Mesothelial cell of epicardium (in vitro differentiated cells): ENCODE results near the gene ITM2A. TPM values are rescaled to one million over a fixed set of nuclear protein-coding genes. Genes with fewer than 3 reads are reported as not detected.

ENCODE experiments used
- DNase-seq, 2 experiments: peaks; one replicate each; pipeline ENCODE4 v3.0.0; 2021; ENCODE audit warnings: low spot score in 2 of 2; ENCODE audit not compliant: unreplicated experiment in 2 of 2
- H3K27ac Mint-ChIP-seq: 2 replicates; pipeline ENCODE4 v1.8.0; 2021; ENCODE audit warnings: mixed read lengths
- H3K27me3 Mint-ChIP-seq: 2 replicates; pipeline ENCODE4 v1.8.0; 2021; ENCODE audit warnings: low read depth, mixed read lengths
- H3K36me3 Mint-ChIP-seq: 2 replicates; pipeline ENCODE4 v1.8.0; 2021; ENCODE audit warnings: mixed read lengths
- H3K4me1 Mint-ChIP-seq: 2 replicates; pipeline ENCODE4 v1.8.0; 2021; ENCODE audit warnings: mixed read lengths
- H3K4me3 Mint-ChIP-seq: 2 replicates; pipeline ENCODE4 v1.8.0; 2021; ENCODE audit warnings: mild to moderate bottlenecking, moderate library complexity, mixed read lengths
- H3K9me3 Mint-ChIP-seq: 2 replicates; pipeline ENCODE4 v1.8.0; 2021; ENCODE audit warnings: mixed read lengths
- total RNA-seq: library from RNA; stranded (reverse); gene quantifications from 3 replicates; pipeline ENCODE4 v1.2.1, GENCODE V29; 2021
- TF ChIP-seq, protein P1 (sequence below): fragments of 200-600 bp; sonication (generic); IDR thresholded peaks from one replicate; pipeline ENCODE4 v1.5.0; 2021; ENCODE audit warnings: antibody characterized with exemption; ENCODE audit not compliant: unreplicated experiment

ITM2A gene
- total RNA-seq, 1 donor from 2014 or later: 5.3 TPM

- Mint-ChIP-seq H3K27me3 (no peaks in the 10 kb centered on the region), H3K4me1 (no peaks in the 10 kb centered on the region), H3K27ac (no peak overlapping the region), H3K4me3 (no peak overlapping the region), H3K36me3 (no peaks in the 10 kb centered on the region), H3K9me3 (peaks cover 29% of the 10 kb centered on the region)
- TF ChIP-seq, protein P1, sequence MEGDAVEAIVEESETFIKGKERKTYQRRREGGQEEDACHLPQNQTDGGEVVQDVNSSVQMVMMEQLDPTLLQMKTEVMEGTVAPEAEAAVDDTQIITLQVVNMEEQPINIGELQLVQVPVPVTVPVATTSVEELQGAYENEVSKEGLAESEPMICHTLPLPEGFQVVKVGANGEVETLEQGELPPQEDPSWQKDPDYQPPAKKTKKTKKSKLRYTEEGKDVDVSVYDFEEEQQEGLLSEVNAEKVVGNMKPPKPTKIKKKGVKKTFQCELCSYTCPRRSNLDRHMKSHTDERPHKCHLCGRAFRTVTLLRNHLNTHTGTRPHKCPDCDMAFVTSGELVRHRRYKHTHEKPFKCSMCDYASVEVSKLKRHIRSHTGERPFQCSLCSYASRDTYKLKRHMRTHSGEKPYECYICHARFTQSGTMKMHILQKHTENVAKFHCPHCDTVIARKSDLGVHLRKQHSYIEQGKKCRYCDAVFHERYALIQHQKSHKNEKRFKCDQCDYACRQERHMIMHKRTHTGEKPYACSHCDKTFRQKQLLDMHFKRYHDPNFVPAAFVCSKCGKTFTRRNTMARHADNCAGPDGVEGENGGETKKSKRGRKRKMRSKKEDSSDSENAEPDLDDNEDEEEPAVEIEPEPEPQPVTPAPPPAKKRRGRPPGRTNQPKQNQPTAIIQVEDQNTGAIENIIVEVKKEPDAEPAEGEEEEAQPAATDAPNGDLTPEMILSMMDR: no peak
- DNase-seq: no peak
Observed at GRCh38 chrX:79409657-79410056, 42.5 kb upstream of the ITM2A start.

GRCh38 chrX:79408623-79409322 lies 41.6 kb upstream of the ITM2A start:
- H3K4me3 Mint-ChIP-seq: no peak overlapping the region

GRCh38 chrX:79400623-79401022 lies 33.5 kb upstream of the ITM2A start:
- no peaks in the 10 kb centered on the region for H3K36me3 Mint-ChIP-seq

More at GRCh38 chrX:79408623-79409322, 41.6 kb upstream of the ITM2A start:
- no peaks in the 10 kb centered on the region for H3K27me3 Mint-ChIP-seq
- DNase-seq: no peak
- TF ChIP-seq, protein P1: no peak
- no peaks in the 10 kb centered on the region for H3K4me1 Mint-ChIP-seq
- H3K36me3 Mint-ChIP-seq: no peaks in the 10 kb centered on the region
- no peak overlapping the region for H3K27ac Mint-ChIP-seq
- peaks cover 34% of the 10 kb centered on the region for H3K9me3 Mint-ChIP-seq

DNA sequence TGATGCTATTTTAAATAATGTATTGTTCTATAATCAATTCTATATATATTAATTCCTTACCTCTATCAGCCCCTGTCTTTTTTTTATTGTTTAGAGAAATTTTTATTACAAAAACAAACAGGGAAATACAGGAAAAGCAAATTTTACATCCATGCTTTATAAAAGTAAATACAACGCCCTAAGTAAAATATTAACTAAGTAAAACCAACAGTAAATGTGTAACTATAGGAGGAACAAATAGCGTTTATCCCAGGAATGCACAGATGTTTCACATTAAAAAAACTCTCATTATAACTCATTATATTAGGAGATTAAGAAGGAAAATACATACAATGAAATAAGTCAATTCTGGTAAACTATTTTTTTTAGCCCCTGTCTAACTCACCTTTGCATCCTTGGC lies 8.2 kb upstream of the ITM2A start:
- TF ChIP-seq, protein P1: no peak
- Mint-ChIP-seq H3K4me1 (no peaks in the 10 kb centered on the region), H3K36me3 (no peaks in the 10 kb centered on the region), H3K4me3 (no peak overlapping the region), H3K27me3 (no peaks in the 10 kb centered on the region), H3K9me3 (peaks cover 30% of the 10 kb centered on the region), H3K27ac (no peak overlapping the region)
- no peak for DNase-seq

More at GRCh38 chrX:79400623-79401022, 33.5 kb upstream of the ITM2A start:
- Mint-ChIP-seq H3K27me3 (no peaks in the 10 kb centered on the region), H3K4me3 (no peak overlapping the region), H3K27ac (no peak overlapping the region), H3K4me1 (no peaks in the 10 kb centered on the region), H3K9me3 (peaks cover 36% of the 10 kb centered on the region)
- no peak for DNase-seq
- TF ChIP-seq, protein P1: no peak

GRCh38 chrX:79371640-79372039 lies 4.5 kb upstream of the ITM2A start:
- peaks cover 14% of the 10 kb centered on the region for H3K4me1 Mint-ChIP-seq
- H3K27me3 Mint-ChIP-seq: peaks cover under 1% of the 10 kb centered on the region
- no peak overlapping the region for H3K4me3 Mint-ChIP-seq
- no peaks in the 10 kb centered on the region for H3K36me3 Mint-ChIP-seq
- peaks cover 28% of the 10 kb centered on the region for H3K9me3 Mint-ChIP-seq
- DNase-seq: no peak
- H3K27ac Mint-ChIP-seq: no peak overlapping the region
- TF ChIP-seq, protein P1: no peak
